Activated CD8-positive, alpha-beta memory T cell treated with anti-CD3 and anti-CD28 coated beads for 48 hours (primary cell): Measurements from ENCODE around the gene TBC1D1.
"Not testable (repeated sequence)": the region's sequence is repeated elsewhere in the genome, so short reads cannot be mapped to it uniquely, and the experiment has no call there.

Experiments
- DNase-seq, 3 experiments: peaks; one replicate each; pipeline ENCODE4 v3.0.0-alpha.2; 2020; ENCODE audit warnings: low read depth in 2 of 3, low spot score in 2 of 3

TBC1D1 gene

DNA sequence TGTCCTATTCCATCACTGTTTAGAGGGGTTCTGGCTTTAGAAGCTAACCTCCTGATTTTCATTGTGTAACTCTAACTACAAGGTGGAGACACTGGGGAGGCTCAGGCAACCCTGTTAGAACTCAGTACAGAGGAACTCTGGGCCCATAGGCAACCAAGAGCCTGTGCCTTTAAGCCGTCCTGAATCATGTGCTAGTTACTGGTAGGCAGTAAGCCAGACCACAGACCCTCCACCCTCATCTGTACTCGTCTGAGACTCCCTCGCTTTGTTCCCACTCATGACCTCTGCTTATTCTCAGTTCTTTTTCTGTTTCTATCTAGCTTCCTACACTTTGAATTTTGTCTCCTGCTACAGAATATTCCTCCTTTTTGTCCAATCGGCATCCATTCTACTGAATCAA lies 31.4 kb downstream of the TBC1D1 start:
- no peak for DNase-seq

GRCh38 chr4:37923089-37923488 lies 32.2 kb downstream of the TBC1D1 start:
- DNase-seq, result not testable (repeated sequence)

- no peak for DNase-seq
Measured at GRCh38 chr4:37924946-37925345, 34.1 kb downstream of the TBC1D1 start.

DNA sequence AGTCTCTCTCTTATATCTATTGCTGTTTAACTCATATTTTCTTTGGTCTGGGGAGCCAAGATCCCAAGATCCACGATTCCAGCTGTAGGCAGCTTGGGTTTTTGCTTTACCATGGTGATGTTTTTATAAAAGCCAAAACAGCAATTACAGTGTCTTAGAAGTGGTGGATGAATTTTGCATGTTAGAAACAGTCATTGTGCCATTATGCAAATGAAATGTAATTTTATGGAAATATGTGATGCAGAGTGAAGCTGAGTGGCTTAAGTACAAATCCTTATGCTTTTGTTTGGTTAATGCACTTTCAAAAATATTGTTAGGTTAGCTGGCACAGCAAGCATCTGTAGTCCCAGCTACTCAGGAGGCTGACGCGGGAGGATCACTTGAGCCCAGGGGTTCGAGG lies 36.5 kb downstream of the TBC1D1 start:
- DNase-seq, result no peak

DNA sequence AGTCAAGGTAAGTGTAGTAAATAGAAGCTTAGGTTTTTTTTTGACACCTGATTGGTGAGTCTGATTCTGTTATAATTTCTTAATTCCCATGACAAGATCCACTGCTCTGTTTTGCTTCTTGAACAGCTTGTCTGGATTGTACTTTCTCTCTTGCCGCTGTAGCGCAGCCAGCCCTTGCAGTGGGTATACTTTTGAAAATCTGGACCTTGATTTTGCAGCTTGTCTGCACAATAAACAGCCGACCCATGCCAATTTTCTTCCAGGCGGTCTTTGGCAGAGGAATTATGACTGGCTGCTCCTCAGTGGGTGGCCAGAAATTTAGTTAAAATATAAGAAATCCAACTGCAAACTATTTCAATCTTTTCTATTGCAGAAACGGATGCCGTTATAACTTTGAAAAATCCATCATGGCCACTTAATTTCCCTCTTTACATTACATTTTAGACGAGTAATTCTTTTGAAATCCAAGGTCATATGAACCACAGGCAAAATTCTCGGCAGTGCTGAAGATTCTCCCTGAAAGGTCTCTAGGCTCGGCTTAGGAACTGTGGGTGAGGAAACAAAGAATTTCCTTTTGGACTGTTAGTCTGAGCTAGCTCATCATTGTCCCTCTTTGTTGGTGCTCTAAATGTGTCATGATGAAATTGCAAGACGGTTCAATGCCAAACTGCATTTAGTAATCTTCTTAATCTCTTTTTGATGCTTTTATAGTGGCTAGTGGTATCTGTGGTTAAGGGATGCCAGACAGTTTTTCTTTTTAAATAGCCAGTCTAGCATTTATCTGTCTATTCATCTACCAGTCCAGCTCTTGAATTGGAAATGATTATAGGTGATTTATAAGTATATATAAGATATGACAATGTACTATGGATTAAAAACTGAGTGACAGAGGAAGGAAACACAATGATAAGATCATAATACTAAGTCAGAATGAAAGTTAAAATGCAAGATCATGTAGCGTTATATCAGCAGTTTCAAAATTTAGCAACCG lies 37.8 kb downstream of the TBC1D1 start:
- DNase-seq, result no peak

- no peak for DNase-seq
Measured at GRCh38 chr4:37934096-37934495, 43.2 kb downstream of the TBC1D1 start.

GRCh38 chr4:37934609-37935008 lies 43.7 kb downstream of the TBC1D1 start:
- no peak for DNase-seq

- no peak for DNase-seq
Measured at GRCh38 chr4:37935026-37935425, 44.1 kb downstream of the TBC1D1 start.

- no peak for DNase-seq
Measured at GRCh38 chr4:37936889-37937498, 46.1 kb downstream of the TBC1D1 start.

DNA sequence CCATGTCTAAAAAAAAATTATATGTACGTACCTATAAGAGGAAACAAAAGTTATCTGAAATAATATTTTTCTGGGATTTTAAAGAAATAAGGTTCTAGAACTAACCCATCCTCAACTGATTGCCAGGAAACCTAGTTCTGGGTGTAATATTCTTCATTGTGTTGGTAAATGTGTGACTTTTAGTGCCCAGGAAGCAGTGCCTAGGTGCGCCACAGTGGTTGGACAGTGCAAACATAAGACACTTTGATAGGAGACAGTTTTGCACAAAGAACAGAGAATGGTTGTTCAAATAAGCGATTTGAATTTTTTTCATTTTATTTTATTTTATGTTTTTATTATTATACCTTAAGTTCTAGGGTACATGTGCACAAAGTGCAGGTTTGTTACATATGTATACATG lies 47.3 kb downstream of the TBC1D1 start:
- no peak for DNase-seq

- no peak for DNase-seq
Measured at GRCh38 chr4:37946503-37947179, 55.8 kb downstream of the TBC1D1 start.

DNA sequence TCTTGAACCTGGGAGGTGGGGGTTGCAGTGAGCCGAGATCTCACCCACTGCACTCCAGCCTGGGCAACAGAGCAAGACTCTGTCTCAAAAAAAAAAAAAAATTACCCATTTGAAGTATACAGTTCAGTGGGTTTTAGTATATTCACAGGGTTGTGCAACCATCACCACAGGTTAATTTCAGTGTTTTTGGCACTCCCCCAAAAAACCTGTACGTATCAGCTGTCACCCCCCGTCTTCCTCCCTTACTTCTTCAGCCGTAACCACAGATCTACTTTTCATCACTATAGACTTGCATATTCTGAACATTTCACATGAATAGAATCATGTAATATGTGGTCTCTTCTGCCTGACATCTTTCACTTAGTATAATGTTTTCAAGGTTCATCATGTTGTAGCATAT lies 57.7 kb downstream of the TBC1D1 start:
- no peak for DNase-seq

DNA sequence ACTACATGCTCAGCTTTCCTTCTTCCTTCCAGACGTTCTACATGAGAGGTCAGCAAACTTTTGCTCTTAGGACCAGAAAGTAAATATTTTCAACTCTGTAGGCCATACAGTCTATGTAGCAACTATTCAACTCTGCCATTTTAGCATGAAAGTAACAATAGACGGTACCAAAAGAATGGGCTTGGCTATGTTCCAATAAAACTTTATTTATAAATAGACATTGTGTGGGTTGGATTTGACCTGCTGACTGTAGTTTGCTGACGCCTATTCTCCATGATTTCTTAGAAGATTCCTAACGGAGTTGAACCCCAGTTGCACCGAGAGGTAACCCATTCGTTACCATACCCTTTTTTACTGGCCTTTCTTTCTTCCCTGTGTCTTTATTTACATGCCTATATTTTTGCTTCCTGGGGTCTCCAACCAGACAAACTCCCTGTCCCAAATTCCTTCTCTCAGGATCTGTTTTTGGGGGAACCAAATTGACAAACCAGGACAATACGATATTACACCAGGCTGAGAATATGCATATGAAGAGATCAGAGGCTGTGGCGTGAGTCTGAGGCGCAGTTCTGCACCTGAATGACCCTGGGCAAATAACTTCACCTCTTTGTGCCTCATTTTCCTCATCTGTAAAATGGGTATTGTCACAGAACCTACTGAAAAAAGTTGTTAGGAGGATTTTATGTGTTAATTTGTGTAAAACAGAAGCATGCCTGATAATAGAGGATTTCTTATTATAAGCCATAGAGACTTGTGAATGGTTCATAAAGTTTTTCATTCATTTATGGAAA lies 58.9 kb downstream of the TBC1D1 start:
- no peak for DNase-seq

- DNase-seq, result no peak
Measured at GRCh38 chr4:37951461-37952352, 60.8 kb downstream of the TBC1D1 start.

DNA sequence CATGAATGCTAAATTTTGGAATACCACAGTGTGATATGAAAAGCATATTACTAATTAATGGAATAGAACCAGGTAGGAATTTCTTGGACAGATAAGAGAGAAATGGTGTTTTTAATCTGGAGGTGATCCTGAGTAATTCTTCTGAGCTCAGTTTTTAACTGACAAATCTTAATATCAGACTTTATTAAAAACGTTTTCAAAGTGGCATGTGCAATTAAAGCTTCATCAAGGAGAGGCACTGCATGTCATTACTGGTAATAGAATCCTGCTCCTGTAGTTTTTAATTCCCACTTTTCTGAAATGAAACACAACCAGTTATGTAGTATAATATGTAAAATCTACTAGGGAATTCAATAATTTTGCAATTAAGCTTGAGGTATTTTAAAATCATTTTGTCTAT lies 62.3 kb downstream of the TBC1D1 start:
- no peak for DNase-seq

- no peak for DNase-seq
Measured at GRCh38 chr4:37953620-37954293, 62.9 kb downstream of the TBC1D1 start.

GRCh38 chr4:37956941-37957340 lies 66.1 kb downstream of the TBC1D1 start:
- DNase-seq, result no peak

DNA sequence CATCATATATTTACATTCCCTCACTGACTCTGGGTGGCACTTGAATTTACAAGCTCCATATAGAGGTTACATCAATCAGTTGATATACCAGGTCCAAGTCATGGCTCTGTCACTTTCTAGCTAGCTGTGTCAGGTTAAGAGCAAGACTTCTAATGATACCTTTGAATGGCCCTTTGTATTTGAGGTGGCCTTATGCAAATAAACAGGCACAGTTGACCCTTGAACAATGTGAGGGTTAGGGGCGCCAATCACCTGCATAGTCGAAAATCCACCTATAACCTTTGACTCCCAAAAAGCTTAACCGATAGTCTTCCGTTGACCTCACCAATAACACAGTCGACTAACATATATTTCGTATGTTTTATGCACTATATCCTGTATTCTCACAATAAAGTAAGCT lies 68.0 kb downstream of the TBC1D1 start:
- no peak for DNase-seq

- DNase-seq, result no peak
Measured at GRCh38 chr4:37960098-37960497, 69.2 kb downstream of the TBC1D1 start, which contains the start of gene PTTG2. Gene PTTG2, plus strand, starts transcription at chr4:37960398. Its CDS starts 37 bp downstream, at chr4:37960435.
